ENCODE data around the gene TGFBR3.

GRCh38 chr1:91870322-91870721 lies 15.6 kb downstream of the TGFBR3 start:
- TF ChIP-seq CTCF (IDR thresholded peaks at IDR 0.05; ENCODE audit: control extremely low read depth in 1 of 3, insufficient read depth in 1 of 3, low read depth in 1 of 3, low read length in 3 of 3) (no peak), POLR2A (IDR thresholded peaks at IDR 0.05; ENCODE audit: control extremely low read depth in 1 of 2, low read depth in 2 of 2, low read length in 2 of 2) (no peak), CHD2 (IDR thresholded peaks at IDR 0.05; ENCODE audit: low read length) (no peak), ZNF274 (IDR thresholded peaks at IDR 0.05; ENCODE audit: borderline replicate concordance, extremely low read depth, low read length) (no peak), POU5F1 (IDR thresholded peaks at IDR 0.05; ENCODE audit: low read depth, low read length) (no peak), EZH2 (IDR thresholded peaks at IDR 0.05; ENCODE audit: low read depth, low read length, severe bottlenecking) (no peak)

All from H1 (cell line).